ENCODE results near the gene GPATCH1.

DNA sequence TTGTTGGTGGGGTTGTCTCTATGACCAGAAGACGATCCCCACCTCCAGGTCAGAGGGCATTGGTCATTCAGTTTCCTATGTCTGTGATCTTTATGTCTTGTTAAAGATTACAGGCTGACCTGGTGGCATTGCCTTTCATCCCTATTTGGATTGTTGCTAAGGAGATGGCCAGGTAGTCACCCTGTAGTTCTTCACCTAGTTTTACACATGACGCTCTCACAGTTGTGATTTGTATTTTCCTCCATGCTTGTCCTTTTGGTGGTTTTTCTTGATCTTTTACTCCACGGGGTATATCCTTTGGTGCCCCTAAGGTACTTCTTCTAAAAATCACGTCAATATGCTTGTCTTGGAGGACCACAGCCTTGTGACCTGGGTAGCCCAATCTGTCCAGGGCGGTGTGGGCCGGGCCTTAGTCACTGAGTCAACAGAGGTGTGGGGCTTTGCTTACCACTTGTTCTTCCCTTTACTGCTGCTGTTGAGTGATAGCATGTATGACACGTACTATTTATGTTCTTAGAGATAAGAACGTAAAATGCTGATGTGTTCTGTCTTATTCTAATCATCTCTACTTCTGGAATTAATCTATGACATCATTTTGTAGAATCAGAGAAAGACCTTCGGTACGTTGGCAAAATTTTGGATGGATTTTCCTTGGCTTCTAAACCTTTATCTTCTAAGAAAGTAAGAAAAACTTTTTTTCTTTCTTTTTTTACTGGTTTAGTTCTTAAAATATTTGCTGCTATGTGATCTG, 20.1 kb downstream of the GPATCH1 start:
- TF ChIP-seq, protein P1, sequence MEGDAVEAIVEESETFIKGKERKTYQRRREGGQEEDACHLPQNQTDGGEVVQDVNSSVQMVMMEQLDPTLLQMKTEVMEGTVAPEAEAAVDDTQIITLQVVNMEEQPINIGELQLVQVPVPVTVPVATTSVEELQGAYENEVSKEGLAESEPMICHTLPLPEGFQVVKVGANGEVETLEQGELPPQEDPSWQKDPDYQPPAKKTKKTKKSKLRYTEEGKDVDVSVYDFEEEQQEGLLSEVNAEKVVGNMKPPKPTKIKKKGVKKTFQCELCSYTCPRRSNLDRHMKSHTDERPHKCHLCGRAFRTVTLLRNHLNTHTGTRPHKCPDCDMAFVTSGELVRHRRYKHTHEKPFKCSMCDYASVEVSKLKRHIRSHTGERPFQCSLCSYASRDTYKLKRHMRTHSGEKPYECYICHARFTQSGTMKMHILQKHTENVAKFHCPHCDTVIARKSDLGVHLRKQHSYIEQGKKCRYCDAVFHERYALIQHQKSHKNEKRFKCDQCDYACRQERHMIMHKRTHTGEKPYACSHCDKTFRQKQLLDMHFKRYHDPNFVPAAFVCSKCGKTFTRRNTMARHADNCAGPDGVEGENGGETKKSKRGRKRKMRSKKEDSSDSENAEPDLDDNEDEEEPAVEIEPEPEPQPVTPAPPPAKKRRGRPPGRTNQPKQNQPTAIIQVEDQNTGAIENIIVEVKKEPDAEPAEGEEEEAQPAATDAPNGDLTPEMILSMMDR (IDR thresholded peaks at IDR 0.05 in 2 of 3, conservative IDR thresholded peaks at IDR 0.05 in 1 of 3; ENCODE audit: borderline replicate concordance in 1 of 3, insufficient read depth in 1 of 3, low read depth in 2 of 3, low read length in 2 of 3) = no peak
- TF ChIP-seq POLR2AphosphoS5 (IDR thresholded peaks at IDR 0.05; ENCODE audit: low read depth, low read length) (no peak), EGR1 (IDR thresholded peaks at IDR 0.05; ENCODE audit: low read depth) (no peak), ZNF274 (IDR thresholded peaks at IDR 0.05; ENCODE audit: low read depth, low read length) (no peak)
